HG03108 (cell line): ENCODE measurements around the gene UNKL.

Experiments
- ATAC-seq: cut with Tn5 transposase; IDR thresholded peaks from one replicate; pipeline ENCODE4 v1.9.1; 2021; ENCODE audit warnings: moderate library complexity; ENCODE audit not compliant: unreplicated experiment

The UNKL gene

GRCh38 chr16:1414532-1415260, at the start of gene UNKL:
UNKL (minus strand) TSS chr16:1414704; CDS start chr16:1414691, 13 bp downstream.
- no peak for ATAC-seq

- ATAC-seq, result no peak
Observed at GRCh38 chr16:1461146-1461545, 46.6 kb upstream of the UNKL start.

- ATAC-seq, result no peak
Observed at GRCh38 chr16:1460602-1461138, 46.2 kb upstream of the UNKL start.

GRCh38 chr16:1459967-1460366, 45.5 kb upstream of the UNKL start:
- ATAC-seq, result no peak

GRCh38 chr16:1458977-1459341, 44.5 kb upstream of the UNKL start:
- no peak for ATAC-seq

GRCh38 chr16:1458336-1458976, 44.0 kb upstream of the UNKL start:
- no peak for ATAC-seq

- no peak for ATAC-seq
Observed at GRCh38 chr16:1457489-1458245, 43.2 kb upstream of the UNKL start.

GRCh38 chr16:1456951-1457350, 42.4 kb upstream of the UNKL start:
- ATAC-seq, result no peak

GRCh38 chr16:1455190-1456171, 41.0 kb upstream of the UNKL start:
- ATAC-seq, result no peak

GRCh38 chr16:1454561-1454960, 40.1 kb upstream of the UNKL start:
- ATAC-seq, result no peak

- ATAC-seq, result no peak
Observed at GRCh38 chr16:1453316-1453715, 38.8 kb upstream of the UNKL start.

GRCh38 chr16:1452530-1452929, 38.0 kb upstream of the UNKL start:
- no peak for ATAC-seq

GRCh38 chr16:1451702-1452392, 37.3 kb upstream of the UNKL start:
- ATAC-seq, result no peak

- ATAC-seq, result no peak
Observed at GRCh38 chr16:1450841-1451240, 36.3 kb upstream of the UNKL start.

- no peak for ATAC-seq
Observed at GRCh38 chr16:1450218-1450617, 35.7 kb upstream of the UNKL start.

GRCh38 chr16:1449201-1449788, 34.8 kb upstream of the UNKL start:
- no peak for ATAC-seq

- ATAC-seq, result no peak
Observed at GRCh38 chr16:1448536-1449116, 34.1 kb upstream of the UNKL start.

GRCh38 chr16:1447965-1448364, 33.5 kb upstream of the UNKL start:
- no peak for ATAC-seq
